Left lobe of liver (tissue), 2 donors: ENCODE measurements around the gene GRID1. TPM values are rescaled to one million over a fixed set of nuclear protein-coding genes. Genes with fewer than 3 reads are reported as not detected.

Source experiments
- ATAC-seq: fragments of 200-7000 bp; cut with Tn5 transposase; one replicate; pipeline ENCODE4 v1.9.1; 2020; ENCODE audit warnings: mild to moderate bottlenecking, moderate library complexity
- DNase-seq: peaks from one replicate; pipeline ENCODE4 v3.0.0-alpha.2; 2020; ENCODE audit warnings: low spot score
- total RNA-seq: library from RNA; stranded (reverse); gene quantifications from one replicate; pipeline ENCODE4 v1.2.1, GENCODE V29; 2021
- donor health status: DM: no; HTN: no; CAD: no; lungs with moderate emphysema.
- donor health status: DM: no; HTN: yes; CAD: no.

The GRID1 gene
- total RNA-seq, 1 donor from 2014 or later, result 0.58 TPM

GRCh38 chr10:86234541-86235270 lies 131.9 kb downstream of the GRID1 start:
- no peak for DNase-seq
- ATAC-seq, result no peak

DNA sequence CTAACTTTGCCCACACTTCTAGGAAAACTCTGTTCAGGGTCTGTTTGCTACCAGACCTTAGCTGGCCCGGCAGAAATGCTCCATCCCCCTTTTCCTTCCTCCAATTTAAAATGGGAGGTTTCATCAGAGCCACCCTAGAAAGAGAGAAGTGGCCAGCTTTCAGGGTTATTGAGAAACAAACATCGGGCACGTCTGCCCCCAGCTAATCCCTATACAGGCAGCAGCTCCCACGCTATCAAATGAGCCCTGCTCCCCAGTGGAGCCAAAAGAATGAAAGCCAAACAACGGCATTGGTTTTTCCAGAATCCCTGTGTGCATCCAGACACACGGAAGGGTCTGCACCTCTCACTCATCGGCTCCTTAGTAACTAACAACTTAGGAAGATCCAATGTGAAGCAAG lies 132.5 kb downstream of the GRID1 start:
- DNase-seq, result no peak
- ATAC-seq, result no peak

GRCh38 chr10:86233131-86233530 lies 133.5 kb downstream of the GRID1 start:
- ATAC-seq, result no peak

DNA sequence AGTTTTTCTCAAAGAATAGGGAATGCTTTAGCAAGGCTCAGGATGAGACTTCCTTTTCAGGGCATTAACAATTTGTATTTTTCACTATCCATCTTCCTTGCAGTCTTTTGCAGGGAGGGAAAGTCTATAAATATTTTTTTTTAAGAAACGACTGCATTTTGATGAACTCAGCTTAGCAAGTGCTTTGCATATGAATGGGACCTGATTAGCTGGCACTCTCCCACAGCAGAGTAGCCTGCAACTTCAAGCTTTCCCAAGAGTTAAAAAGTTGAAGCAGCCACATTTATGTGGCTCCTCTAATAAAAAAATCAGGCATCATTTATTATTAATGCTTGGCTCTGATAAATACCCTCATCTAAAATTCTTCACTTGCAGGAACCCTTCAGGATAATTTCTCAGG lies 134.0 kb downstream of the GRID1 start:
- no peak for ATAC-seq
- no peak for DNase-seq

More at GRCh38 chr10:86233131-86233530, 133.5 kb downstream of the GRID1 start:
- no peak for DNase-seq

GRCh38 chr10:86231796-86232560 lies 134.6 kb downstream of the GRID1 start:
- ATAC-seq (no peak), DNase-seq (no peak)

DNA sequence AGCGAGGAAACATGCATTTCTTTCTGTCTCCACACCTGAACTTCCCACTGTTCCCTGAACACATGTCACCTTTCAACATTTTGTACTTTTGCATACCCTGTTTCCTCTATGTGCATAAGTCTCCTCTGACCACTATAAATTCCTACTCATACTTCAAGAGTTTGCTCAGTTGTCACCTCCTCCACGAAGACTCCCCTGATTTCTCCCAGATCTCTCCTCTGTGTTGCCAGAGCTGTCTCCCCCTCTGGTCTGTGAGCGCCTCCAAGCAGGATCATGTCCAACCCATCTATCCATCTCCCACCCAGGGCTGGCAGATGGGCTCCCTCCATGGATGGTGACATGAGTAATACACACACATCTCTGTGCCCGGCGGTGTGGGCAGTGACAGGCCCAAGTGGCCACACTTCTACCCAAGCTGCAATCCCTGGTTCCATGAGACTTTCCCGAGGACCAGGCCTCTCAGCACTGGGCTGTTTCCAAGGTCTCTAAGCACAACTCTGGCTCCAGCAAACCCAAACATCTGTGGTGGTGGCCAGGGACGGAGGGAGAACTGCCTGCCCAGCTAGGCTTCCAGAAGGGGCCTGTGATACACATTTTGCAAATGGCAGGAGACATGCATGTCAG lies 135.9 kb downstream of the GRID1 start:
- DNase-seq (no peak), ATAC-seq (no peak)

DNA sequence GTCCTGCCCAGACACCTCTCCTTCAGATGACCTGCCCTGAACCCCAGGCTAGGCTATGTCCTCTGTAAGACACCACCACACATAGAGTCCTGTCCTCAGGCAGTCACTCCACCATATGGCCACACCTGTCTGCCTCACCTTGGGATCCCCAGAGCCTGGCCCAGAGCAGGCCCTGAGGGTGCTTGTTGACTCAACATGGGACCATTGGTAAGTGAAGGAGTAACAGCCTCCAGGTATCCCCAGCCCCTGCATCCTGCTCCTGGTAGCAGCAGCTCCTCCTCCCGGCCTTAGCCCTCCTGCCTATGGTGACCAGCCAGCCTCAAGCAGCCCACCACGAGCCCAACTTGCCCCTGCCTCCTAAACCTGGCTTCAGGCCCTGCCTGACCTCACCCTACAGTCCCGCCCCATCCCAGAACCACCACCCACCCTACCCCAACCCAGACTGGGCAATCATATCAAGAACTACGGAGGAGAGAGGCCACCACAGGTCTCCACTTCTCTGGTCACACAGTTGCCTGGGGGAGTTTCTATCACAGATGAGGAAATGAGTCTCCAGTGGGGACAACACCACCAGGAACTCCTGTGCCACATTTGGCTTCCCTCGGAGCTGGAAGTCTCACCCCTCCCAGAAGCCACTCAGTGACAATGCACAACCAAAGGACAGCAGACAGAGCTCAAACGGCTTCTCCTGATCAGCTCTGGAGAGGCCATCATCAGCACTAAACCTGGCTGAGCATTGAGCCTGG lies 136.6 kb downstream of the GRID1 start:
- no peak for DNase-seq
- no peak for ATAC-seq

- ATAC-seq, result no peak
- DNase-seq, result no peak
Measured at GRCh38 chr10:86229376-86229775, 137.2 kb downstream of the GRID1 start.

GRCh38 chr10:86227501-86228258 lies 138.9 kb downstream of the GRID1 start:
- no peak for DNase-seq
- no peak for ATAC-seq

DNA sequence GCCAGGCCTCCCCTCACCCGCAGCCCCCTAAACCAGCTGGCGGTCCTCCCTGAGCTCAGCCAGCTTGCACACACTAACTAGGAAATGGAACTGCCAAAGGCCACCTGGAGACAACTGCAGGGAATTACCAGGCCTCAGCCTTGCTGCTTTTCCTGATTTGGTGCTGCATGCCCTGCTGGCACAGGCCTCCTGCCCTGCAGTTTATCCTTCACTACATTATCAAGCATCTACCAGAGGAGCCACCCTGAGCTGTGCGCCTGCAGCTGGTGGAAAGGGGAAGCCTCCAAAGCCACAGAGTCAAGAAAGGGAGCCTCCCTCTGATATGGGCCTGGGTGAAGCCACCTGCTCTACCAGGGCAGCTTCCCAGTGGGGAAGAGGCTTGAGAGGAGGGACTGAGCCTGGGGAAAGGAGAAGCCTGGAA lies 139.8 kb downstream of the GRID1 start:
- DNase-seq, result no peak
- ATAC-seq, result no peak

GRCh38 chr10:86226016-86226415 lies 140.6 kb downstream of the GRID1 start:
- DNase-seq (no peak), ATAC-seq (no peak)

DNA sequence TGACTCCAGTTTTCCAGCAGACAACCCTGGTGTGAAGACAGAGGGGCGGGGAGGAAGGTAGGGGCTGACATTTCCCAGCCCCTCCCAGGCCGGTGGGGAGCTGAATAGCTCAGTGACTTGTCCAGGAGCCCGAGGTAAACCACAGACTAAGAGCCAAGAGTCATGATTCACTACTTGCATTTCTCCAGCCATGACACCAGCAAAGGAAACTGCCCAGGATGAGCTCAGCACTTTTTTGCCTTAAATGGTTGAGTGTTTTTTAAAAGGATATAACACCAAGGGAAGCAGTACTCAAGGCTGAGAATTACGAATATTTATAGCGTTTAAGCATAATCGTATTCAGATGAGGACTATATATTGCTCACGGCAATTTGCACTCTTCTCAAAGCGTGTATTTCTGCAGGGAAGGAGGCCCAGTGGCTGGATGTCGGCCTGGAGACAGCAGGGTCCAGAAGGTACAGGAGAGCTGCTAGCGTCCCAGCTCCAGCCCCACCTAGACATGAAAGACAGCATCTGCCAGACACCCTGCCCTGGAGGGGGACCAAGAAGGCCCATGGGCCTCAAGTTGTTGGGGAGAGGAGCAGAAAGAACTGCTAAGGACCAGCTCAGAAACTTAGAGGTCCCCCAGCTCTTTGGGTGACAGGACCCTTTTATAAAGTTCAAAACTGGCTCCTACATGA lies 141.4 kb downstream of the GRID1 start:
- DNase-seq, result no peak
- ATAC-seq, result no peak

- ATAC-seq (no peak), DNase-seq (no peak)
Measured at GRCh38 chr10:86224354-86225102, 142.1 kb downstream of the GRID1 start.

DNA sequence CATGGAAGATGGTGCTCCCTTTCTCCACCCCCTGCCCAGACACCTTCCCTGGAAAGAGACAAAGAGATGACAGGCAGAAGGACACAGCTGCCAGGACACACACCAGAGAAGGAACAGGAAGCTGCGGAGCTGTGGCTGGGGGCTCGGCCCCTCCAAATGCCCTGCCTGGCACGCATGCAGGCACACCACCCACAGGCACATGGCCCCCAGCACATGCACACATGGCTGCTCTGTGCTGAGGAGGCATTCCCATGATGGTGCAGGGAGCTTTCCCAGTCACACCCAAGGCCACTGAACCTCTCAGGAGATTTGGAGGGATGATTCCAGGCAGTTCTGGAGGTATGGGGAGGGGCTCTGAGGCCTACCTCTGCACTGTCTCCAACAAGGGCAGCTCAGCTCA lies 143.3 kb downstream of the GRID1 start:
- DNase-seq (no peak), ATAC-seq (no peak)

- no peak for DNase-seq
Measured at GRCh38 chr10:86222687-86223086, 143.9 kb downstream of the GRID1 start.

GRCh38 chr10:86222336-86222650 lies 144.3 kb downstream of the GRID1 start:
- ATAC-seq, result no peak

More at GRCh38 chr10:86222687-86223086, 143.9 kb downstream of the GRID1 start:
- ATAC-seq, result no peak

DNA sequence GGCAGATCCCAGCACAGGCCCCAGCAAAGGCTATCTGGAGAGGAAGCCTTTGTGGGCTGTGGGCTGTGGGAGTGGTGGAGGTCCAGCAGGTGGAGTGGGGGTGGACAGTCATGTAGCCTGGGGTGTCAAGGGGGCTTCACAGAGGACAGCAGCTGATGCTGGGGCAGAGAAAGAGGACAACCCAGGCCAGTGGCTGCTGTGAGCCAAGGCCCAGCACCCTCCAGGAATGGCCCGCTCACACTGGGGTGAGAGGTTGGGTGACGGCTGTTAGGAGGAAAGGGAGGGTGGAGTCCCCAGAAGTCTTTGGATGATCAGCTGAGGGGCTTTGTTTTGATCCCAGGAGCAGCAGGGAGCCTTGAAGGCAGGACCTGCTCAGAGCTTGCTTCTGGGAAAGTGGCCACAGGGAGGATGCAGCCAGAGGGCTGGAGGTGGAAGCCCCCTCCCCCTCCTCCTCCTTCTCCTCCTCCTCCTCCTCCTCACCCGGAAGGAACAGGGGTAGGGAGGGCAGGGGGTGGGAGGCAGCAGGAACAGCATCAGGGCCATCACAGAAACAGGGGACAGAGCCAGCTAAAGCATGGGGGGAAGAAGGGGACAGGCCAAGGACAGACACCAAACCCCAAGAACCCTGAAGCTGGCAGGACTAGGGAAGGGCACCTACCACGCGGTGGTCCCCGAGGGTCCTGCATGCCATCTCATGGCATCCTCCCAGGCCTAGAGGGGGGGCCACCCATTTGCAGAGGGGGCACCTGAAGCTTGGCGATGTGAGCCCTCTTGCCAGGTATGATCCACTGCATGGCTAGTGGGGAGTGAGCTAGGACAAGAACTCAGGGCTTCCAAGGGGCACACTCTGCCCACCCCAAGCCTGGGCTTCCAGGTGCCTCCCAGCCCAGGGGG lies 144.9 kb downstream of the GRID1 start:
- DNase-seq (no peak), ATAC-seq (no peak)

More at GRCh38 chr10:86222336-86222650, 144.3 kb downstream of the GRID1 start:
- no peak for DNase-seq

- no peak for ATAC-seq
- DNase-seq, result no peak
Measured at GRCh38 chr10:86220626-86221025, 146.0 kb downstream of the GRID1 start.
